ENCODE results near the gene HIP1.
"Not testable (repeated sequence)": the region's sequence is repeated elsewhere in the genome, so short reads cannot be mapped to it uniquely, and the experiment has no call there.

Gene HIP1

GRCh38 chr7:75646571-75647102 lies 92.1 kb downstream of the HIP1 start:
- in situ Hi-C loops (cut with HindIII; ENCODE audit: low sequenced_read_pairs) = no loop called here

- in situ Hi-C loops (cut with HindIII; ENCODE audit: low sequenced_read_pairs) = no loop called here
Observed at GRCh38 chr7:75645570-75645969, 93.2 kb downstream of the HIP1 start.

- in situ Hi-C loops (cut with HindIII; ENCODE audit: low sequenced_read_pairs) = no loop called here
Observed at GRCh38 chr7:75644589-75644988, 94.2 kb downstream of the HIP1 start.

GRCh38 chr7:75642810-75643486 lies 95.8 kb downstream of the HIP1 start:
- in situ Hi-C loops (cut with HindIII; ENCODE audit: low sequenced_read_pairs) = no loop called here

- in situ Hi-C loops (cut with HindIII; ENCODE audit: low sequenced_read_pairs) = no loop called here
Observed at GRCh38 chr7:75640201-75640600, 98.5 kb downstream of the HIP1 start.

GRCh38 chr7:75639886-75640190 lies 98.9 kb downstream of the HIP1 start:
- in situ Hi-C loops (cut with HindIII; ENCODE audit: low sequenced_read_pairs) = no loop called here

- in situ Hi-C loops (cut with HindIII; ENCODE audit: low sequenced_read_pairs) = no loop called here
Observed at GRCh38 chr7:75639071-75639885, 99.5 kb downstream of the HIP1 start.

GRCh38 chr7:75638594-75639070 lies 100.1 kb downstream of the HIP1 start:
- in situ Hi-C loops (cut with HindIII; ENCODE audit: low sequenced_read_pairs) = no loop called here

- in situ Hi-C loops (cut with HindIII; ENCODE audit: low sequenced_read_pairs) = no loop called here
Observed at GRCh38 chr7:75637854-75638593, 100.7 kb downstream of the HIP1 start.

- in situ Hi-C loops (cut with HindIII; ENCODE audit: low sequenced_read_pairs) = no loop called here
Observed at GRCh38 chr7:75635036-75635435, 103.7 kb downstream of the HIP1 start.

GRCh38 chr7:75632587-75632986 lies 106.2 kb downstream of the HIP1 start:
- in situ Hi-C loops (cut with HindIII; ENCODE audit: low sequenced_read_pairs) = not testable (repeated sequence)

- in situ Hi-C loops (cut with HindIII; ENCODE audit: low sequenced_read_pairs) = no loop called here
Observed at GRCh38 chr7:75631711-75632110, 107.0 kb downstream of the HIP1 start.

GRCh38 chr7:75630549-75630948 lies 108.2 kb downstream of the HIP1 start:
- in situ Hi-C loops (cut with HindIII; ENCODE audit: low sequenced_read_pairs) = no loop called here

GRCh38 chr7:75629044-75629443 lies 109.7 kb downstream of the HIP1 start:
- in situ Hi-C loops (cut with HindIII; ENCODE audit: low sequenced_read_pairs) = no loop called here

- in situ Hi-C loops (cut with HindIII; ENCODE audit: low sequenced_read_pairs) = no loop called here
Observed at GRCh38 chr7:75628055-75628454, 110.7 kb downstream of the HIP1 start.

GRCh38 chr7:75626954-75627353 lies 111.8 kb downstream of the HIP1 start:
- in situ Hi-C loops (cut with HindIII; ENCODE audit: low sequenced_read_pairs) = no loop called here

- in situ Hi-C loops (cut with HindIII; ENCODE audit: low sequenced_read_pairs) = no loop called here
Observed at GRCh38 chr7:75625868-75626267, 112.9 kb downstream of the HIP1 start.

GRCh38 chr7:75624134-75624832 lies 114.5 kb downstream of the HIP1 start:
- in situ Hi-C loops (cut with HindIII; ENCODE audit: low sequenced_read_pairs) = no loop called here

GRCh38 chr7:75623390-75624133 lies 115.2 kb downstream of the HIP1 start:
- in situ Hi-C loops (cut with HindIII; ENCODE audit: low sequenced_read_pairs) = no loop called here

- in situ Hi-C loops (cut with HindIII; ENCODE audit: low sequenced_read_pairs) = no loop called here
Observed at GRCh38 chr7:75621124-75621523, 117.6 kb downstream of the HIP1 start.
